K562 treated with DMSO at 1 percent for 24 hours (cell line): Measurements from ENCODE around the gene SMIM22. TPM values are rescaled to one million over a fixed set of nuclear protein-coding genes. Genes with fewer than 3 reads are reported as not detected.

ENCODE experiments used
- total RNA-seq: library from RNA; unstranded; fragments of 300-600 nt; gene quantifications from 2 replicates; pipeline ENCODE4 v1.2.3, GENCODE V29; 2022; ENCODE audit warnings: low read depth; ENCODE audit not compliant: insufficient read depth

SMIM22 gene, protein sequence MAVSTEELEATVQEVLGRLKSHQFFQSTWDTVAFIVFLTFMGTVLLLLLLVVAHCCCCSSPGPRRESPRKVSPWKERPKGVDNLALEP
- total RNA-seq: not detected in 2 replicates

DNA sequence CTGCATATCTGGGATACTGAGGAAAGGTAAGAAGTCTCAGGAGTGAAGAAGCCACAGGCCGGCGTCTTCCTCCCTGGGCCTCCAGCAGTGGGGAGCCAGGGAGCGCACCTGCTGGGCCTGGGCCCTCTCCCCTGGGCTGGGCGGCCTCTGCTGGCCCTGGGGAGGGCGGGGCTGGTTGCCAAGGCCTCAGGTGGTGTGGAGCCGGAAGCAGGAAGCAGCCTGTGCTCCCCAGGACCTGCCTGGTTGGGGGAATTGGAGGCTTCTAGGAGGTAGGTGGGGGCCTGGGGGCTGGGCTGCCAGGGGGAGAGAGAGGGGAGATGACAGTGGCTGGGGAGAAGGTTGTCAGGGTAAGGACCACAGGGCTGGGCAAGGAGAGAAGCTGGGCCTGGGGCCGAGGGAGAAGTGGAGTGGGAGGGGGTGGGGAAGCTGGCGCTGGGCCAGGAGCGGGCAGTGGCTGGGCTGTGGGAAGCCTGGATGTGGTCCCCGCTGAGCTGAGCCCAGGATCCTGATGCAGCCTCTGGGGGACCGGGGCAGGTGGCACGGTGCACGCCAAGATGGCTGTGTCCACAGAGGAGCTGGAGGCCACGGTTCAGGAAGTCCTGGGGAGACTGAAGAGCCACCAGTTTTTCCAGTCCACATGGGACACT is at the start of gene SMIM22:
TSS of gene SMIM22 (plus strand) at position 189 of the 647 bp plus-strand sequence. CDS start at position 555, 366 bp downstream.

DNA sequence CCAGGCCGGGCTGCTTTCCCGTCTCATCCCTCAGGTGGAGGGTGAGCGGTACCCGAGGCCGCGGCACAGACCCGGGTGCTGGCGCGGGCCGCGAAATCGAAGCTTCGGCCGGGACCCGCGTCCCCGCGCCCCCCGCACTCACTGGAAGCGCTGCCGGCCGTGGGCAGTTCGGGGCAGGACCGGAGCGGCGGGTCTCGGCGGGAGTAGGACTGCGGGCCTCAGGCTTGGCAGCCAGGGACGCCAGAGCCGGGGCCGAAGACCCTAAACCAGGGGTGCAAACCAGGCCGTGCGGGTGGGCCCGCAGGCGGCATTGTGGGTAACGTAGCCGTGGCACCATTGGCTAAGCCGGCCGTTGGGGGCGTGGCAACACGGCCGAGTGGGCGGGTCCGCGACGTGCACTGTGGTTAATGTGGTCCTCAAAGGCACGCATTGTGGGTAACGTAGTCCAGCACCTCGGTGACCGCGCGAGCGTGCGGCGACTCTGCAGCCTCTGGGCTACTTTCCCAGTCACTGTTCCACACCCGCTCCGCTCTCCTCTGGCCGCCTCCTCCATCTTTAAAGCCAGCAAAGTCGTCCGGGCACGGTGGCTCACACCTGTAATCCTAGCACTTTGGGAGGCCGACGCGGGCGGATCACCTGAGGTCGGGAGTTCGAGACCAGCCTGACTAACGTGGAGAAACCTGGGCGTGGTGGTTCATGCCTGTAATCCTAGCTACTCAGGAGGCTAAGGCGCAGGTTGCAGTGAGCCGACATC is 28.1 kb upstream of the SMIM22 start, which contains the start of gene ZNF500:
TSS of gene ZNF500 (minus strand) at position 288 of the 754 bp plus-strand sequence. CDS start 1,184 bp downstream, outside the sequence.

DNA sequence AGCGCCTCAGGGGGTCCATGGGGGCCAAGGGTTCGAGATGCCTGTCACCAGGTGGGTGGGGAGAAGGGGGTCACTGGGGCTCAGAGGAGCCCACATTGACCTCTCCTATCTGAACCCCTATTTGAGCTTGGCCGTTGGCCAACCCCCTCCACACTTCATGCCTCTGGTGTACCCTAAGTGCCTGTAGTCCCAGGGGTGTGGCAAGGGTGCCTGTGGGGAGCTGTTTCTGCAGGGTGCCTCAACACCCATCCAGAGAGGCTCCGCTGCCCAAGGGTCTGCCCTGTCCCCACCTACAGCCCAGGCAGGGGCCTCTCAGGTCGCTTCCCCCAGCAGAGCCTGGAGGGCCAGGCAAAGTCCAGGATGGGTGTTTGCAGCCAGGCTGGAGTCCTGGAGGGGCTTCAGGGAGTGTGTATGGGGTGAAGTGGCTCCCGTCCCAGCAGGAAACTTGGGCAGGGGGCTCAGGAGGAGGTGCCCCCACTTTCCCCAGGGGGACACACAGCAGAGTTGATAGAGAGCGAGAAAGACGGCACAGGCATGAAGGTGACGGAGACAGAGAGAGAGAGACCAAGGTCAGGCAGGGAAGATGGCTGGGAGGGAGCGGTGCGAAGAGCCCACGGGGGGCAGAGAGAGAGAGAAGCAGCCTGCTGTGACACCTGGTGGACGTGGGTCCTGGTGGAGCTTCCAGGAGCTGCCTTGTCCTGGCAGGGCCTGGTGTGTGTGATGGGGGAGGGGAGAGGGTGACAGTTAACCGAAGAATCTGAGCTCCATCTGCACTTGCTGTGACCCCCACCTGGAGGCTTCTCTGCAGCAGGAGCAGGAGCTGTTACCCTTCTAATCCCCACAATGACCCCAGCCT is 7.3 kb upstream of the SMIM22 start, which contains the start of gene SEPTIN12:
TSS of gene SEPTIN12 (minus strand) at position 719 of the 856 bp plus-strand sequence. CDS start at position 19, 700 bp downstream.

DNA sequence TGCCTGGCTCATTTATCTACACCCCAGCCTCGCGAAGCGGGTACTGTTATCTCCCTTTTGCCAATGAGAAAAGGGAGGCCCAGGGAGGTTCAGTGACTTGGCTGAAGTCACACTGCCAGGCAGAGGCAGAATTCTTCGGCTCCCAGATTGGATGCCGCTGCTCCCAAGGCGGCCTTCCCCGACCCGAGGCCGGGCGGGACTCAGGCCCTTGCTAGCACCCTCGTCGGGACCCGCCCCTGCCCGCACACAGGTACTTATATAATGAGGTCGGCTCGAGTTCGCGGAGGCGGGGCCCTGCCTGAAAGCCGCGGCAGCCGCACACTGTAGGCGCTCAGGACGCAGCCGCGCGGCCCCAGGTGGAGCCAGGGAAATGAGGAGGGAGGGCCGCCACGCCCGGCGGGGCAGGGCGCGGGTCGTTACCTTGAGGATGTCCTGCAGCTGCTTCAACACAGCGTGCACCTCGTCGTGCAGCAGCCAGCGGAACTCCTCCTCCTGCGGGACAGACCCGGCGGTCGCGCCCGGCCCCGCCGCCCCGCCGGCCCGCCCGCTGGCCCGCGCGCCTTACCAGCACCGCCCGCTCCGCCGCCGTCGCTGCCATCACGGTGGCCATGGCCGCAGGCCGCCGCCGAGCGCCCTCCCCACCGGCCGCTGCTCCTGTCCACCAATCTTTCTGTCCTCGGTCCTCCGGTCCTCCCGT is 6.9 kb downstream of the SMIM22 start, which contains the start of gene ROGDI:
TSS of gene ROGDI (minus strand) at position 672 of the 697 bp plus-strand sequence. CDS start at position 610, 62 bp downstream.

Other genes with a start within 250 kb of the SMIM22 start
- not detected in 2 replicates for gene C16orf96, start 239.0 kb upstream of the SMIM22 start, total RNA-seq
- 51.9 and 58.6 TPM in 2 replicates for gene UBALD1, start 180.5 kb upstream of the SMIM22 start, total RNA-seq
- 46.4 and 47.6 TPM in 2 replicates for gene MGRN1, start 170.5 kb upstream of the SMIM22 start, total RNA-seq
- 49.7 and 51.2 TPM in 2 replicates for gene NUDT16L1, start 101.8 kb upstream of the SMIM22 start, total RNA-seq
- 10.2 and 11.2 TPM in 2 replicates for gene ANKS3, start 61.1 kb upstream of the SMIM22 start, total RNA-seq
- gene DNAAF8, start 60.8 kb upstream of the SMIM22 start, total RNA-seq: 0.56 TPM in 1 of 2 replicates, not detected in the other
- 11.1 and 11.9 TPM in 2 replicates for gene ZNF500, start 28.2 kb upstream of the SMIM22 start, total RNA-seq
- gene SEPTIN12, start 7.0 kb upstream of the SMIM22 start, total RNA-seq: not detected in 2 replicates
- 46.5 and 57.0 TPM in 2 replicates for gene ROGDI, start 7.3 kb downstream of the SMIM22 start, total RNA-seq
- gene GLYR1, start 51.9 kb downstream of the SMIM22 start, total RNA-seq: 63.4 and 72.2 TPM in 2 replicates
- gene UBN1, start 52.1 kb downstream of the SMIM22 start, total RNA-seq: 61.8 and 64.0 TPM in 2 replicates
- gene PPL, start 141.8 kb downstream of the SMIM22 start, total RNA-seq: 0.19 and 0.32 TPM in 2 replicates
- gene SEC14L5, start 163.0 kb downstream of the SMIM22 start, total RNA-seq: 0.06 TPM in 1 of 2 replicates, not detected in the other
- 12.8 and 16.1 TPM in 2 replicates for gene NAGPA, start 238.6 kb downstream of the SMIM22 start, total RNA-seq